ENCODE results near the gene SRMS.

GRCh38 chr20:63501818-63502670 lies 45.5 kb downstream of the SRMS start:
- TF ChIP-seq EZH2 (IDR thresholded peaks at IDR 0.05; ENCODE audit: borderline replicate concordance, insufficient read depth, low read depth, low read length, poor library complexity, severe bottlenecking) (no peak), CTCF (IDR thresholded peaks at IDR 0.05) (no peak)
